NCI-H524 treated with DMSO at 0.1 percent for 48 hours (cell line): ENCODE measurements around the gene SPRR2B.
"Not testable (repeated sequence)": the region's sequence is repeated elsewhere in the genome, so short reads cannot be mapped to it uniquely, and the experiment has no call there.

Experiments
- DNase-seq: peaks from one replicate; lab custom pipeline; 2025; lab: John Stamatoyannopoulos, UW

The SPRR2B gene

GRCh38 chr1:153032677-153033308, 38.6 kb downstream of the SPRR2B start:
- no peak for DNase-seq

- DNase-seq = no peak
These were observed 39.3 kb downstream of the SPRR2B start for GRCh38 chr1:153032073-153032472.

DNA sequence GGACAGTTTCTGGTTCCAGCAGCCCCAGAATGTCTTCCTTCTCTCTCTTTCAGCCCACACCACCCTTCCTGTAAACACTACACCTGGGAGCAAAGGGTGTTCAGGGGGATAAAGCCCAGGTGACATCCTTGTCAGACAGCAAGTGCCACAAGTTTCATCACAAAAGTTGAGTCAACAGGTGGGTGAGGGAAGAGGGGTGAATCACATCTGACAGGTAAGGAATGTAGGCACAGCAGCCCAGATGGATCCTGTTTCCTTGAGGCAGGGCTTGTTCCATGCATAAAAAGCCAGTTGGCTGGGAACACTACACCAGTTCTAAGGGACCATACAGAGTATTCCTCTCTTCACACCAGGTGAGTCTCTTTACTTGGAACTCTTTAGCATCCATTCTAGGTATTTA, 40.5 kb downstream of the SPRR2B start, which contains the start of gene SPRR1B:
Gene SPRR1B, plus strand, starts transcription at position 309 of the 400 bp plus-strand sequence. CDS start 1,143 bp downstream, outside the sequence.
- DNase-seq = no peak

DNA sequence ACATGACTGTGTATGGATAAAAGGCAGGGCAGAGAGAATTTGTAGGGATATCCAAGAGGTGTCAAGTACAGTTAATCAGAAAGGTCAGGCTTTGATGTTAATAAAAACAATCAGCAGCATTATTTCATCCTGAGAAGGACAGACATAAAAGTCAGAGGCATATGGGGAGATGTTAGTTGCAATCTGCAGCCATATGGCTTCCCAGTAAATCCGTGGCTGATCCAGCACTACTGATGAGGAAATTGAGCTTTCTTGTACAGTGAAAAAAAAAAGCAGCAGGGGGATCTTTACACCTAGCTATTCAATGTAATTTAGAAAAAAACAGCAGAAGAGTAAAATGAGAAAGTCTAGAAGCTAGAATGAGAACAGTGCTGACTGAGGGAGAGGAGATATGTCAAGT, 42.6 kb downstream of the SPRR2B start:
- no peak for DNase-seq

- no peak for DNase-seq
These were observed 45.6 kb downstream of the SPRR2B start for GRCh38 chr1:153025797-153026196.

GRCh38 chr1:153024413-153024812, 47.0 kb downstream of the SPRR2B start:
- DNase-seq = no peak

- DNase-seq = no peak
These were observed 48.3 kb downstream of the SPRR2B start for GRCh38 chr1:153023109-153023508.

GRCh38 chr1:153022340-153022739, 49.1 kb downstream of the SPRR2B start:
- not testable (repeated sequence) for DNase-seq

- not testable (repeated sequence) for DNase-seq
These were observed 49.6 kb downstream of the SPRR2B start for GRCh38 chr1:153021829-153022228.
